ENCODE data around the gene SYNDIG1L.

- TF ChIP-seq TEAD4 (IDR thresholded peaks at IDR 0.05; ENCODE audit: low read depth, low read length) = no peak
- no peak for TF ChIP-seq MAFK (IDR thresholded peaks at IDR 0.05; ENCODE audit: low read depth, low read length)
- TF ChIP-seq TAF7 (optimal IDR thresholded peaks at IDR 0.05; ENCODE audit: borderline replicate concordance, low read depth, low read length) = no peak
- no peak for TF ChIP-seq CTCF (IDR thresholded peaks at IDR 0.05; ENCODE audit: control extremely low read depth in 1 of 3, insufficient read depth in 1 of 3, low read depth in 1 of 3, low read length in 3 of 3)
- TF ChIP-seq RAD21 (IDR thresholded peaks at IDR 0.05 in 1 of 2, conservative IDR thresholded peaks at IDR 0.05 in 1 of 2; ENCODE audit: low read depth in 2 of 2, low read length in 2 of 2) = no peak
- TF ChIP-seq CHD2 (IDR thresholded peaks at IDR 0.05; ENCODE audit: low read length) = no peak
- TF ChIP-seq HDAC6 (IDR thresholded peaks at IDR 0.05; ENCODE audit: low read depth, low read length) = no peak
- no peak for TF ChIP-seq CREB1 (IDR thresholded peaks at IDR 0.05)
- no peak for TF ChIP-seq POLR2A (IDR thresholded peaks at IDR 0.05; ENCODE audit: control extremely low read depth in 1 of 2, low read depth in 2 of 2, low read length in 2 of 2)
Observed at GRCh38 chr14:74465335-74465734, 39.3 kb upstream of the SYNDIG1L start.

All from H1 (cell line).